ENCODE data around the gene SIK2.
"Not testable (repeated sequence)": the region's sequence is repeated elsewhere in the genome, so short reads cannot be mapped to it uniquely, and the experiment has no call there.

Gene SIK2

GRCh38 chr11:111703576-111703975 lies 101.3 kb downstream of the SIK2 start:
- DNase-seq, result no peak

- DNase-seq, result no peak
Measured at GRCh38 chr11:111707039-111707690, 104.9 kb downstream of the SIK2 start.

- no peak for DNase-seq
Measured at GRCh38 chr11:111707691-111708067, 105.4 kb downstream of the SIK2 start.

GRCh38 chr11:111714522-111714921 lies 112.3 kb downstream of the SIK2 start:
- DNase-seq, result no peak

GRCh38 chr11:111715142-111715816 lies 113.0 kb downstream of the SIK2 start:
- no peak for DNase-seq

- not testable (repeated sequence) for DNase-seq
Measured at GRCh38 chr11:111717660-111718059, 115.4 kb downstream of the SIK2 start.

GRCh38 chr11:111718436-111718835 lies 116.2 kb downstream of the SIK2 start:
- peak; percentile 35 for DNase-seq

GRCh38 chr11:111718859-111719258 lies 116.6 kb downstream of the SIK2 start:
- no peak for DNase-seq

GRCh38 chr11:111719379-111719778 lies 117.1 kb downstream of the SIK2 start:
- no peak for DNase-seq

GRCh38 chr11:111720801-111721494 lies 118.7 kb downstream of the SIK2 start:
- DNase-seq, result no peak

GRCh38 chr11:111722501-111722900 lies 120.3 kb downstream of the SIK2 start:
- DNase-seq, result no peak

- no peak for DNase-seq
Measured at GRCh38 chr11:111723595-111723994, 121.3 kb downstream of the SIK2 start.

GRCh38 chr11:111724615-111725129 lies 122.4 kb downstream of the SIK2 start:
- DNase-seq, result no peak

GRCh38 chr11:111725621-111726020 lies 123.4 kb downstream of the SIK2 start:
- no peak for DNase-seq

GRCh38 chr11:111726301-111726713 lies 124.1 kb downstream of the SIK2 start:
- no peak for DNase-seq

GRCh38 chr11:111727431-111727830 lies 125.2 kb downstream of the SIK2 start:
- DNase-seq, result no peak

- peak; percentile 0 for DNase-seq
Measured at GRCh38 chr11:111729071-111729830, 127.0 kb downstream of the SIK2 start.

GRCh38 chr11:111729831-111730311 lies 127.6 kb downstream of the SIK2 start:
- DNase-seq, result no peak

- peak; percentile 89 for DNase-seq
Measured at GRCh38 chr11:111730871-111731591, 128.8 kb downstream of the SIK2 start.

GRCh38 chr11:111731821-111732220 lies 129.6 kb downstream of the SIK2 start:
- DNase-seq, result no peak

- DNase-seq, result no peak
Measured at GRCh38 chr11:111733016-111733415, 130.8 kb downstream of the SIK2 start.

- DNase-seq, result no peak
Measured at GRCh38 chr11:111733611-111734088, 131.4 kb downstream of the SIK2 start.
